H1 (cell line): ENCODE measurements around the gene C19orf53. TPM values are rescaled to one million over a fixed set of nuclear protein-coding genes. Genes with fewer than 3 reads are reported as not detected.

Experiments used
- BCL11A ChIP-seq, 2 experiments: IDR thresholded peaks; one replicate each; pipeline ENCODE4 v1.6.1; 2011; ENCODE audit warnings: low read depth in 2 of 2, low read length in 2 of 2, mild to moderate bottlenecking in 2 of 2
- BRCA1 ChIP-seq: IDR thresholded peaks from 2 replicates; pipeline ENCODE4 v1.6.1; 2012; ENCODE audit warnings: low read depth, low read length, improper control_type of control experiment
- CBX8 ChIP-seq: fragments of 300-800, 300-1000 bp; sonication (generic); IDR thresholded peaks from 2 replicates; pipeline ENCODE4 v1.7.1; 2016; ENCODE audit warnings: low read depth, low read length, borderline replicate concordance
- CREB1 ChIP-seq: IDR thresholded peaks from 2 replicates; pipeline ENCODE4 v1.6.1; 2012; ENCODE audit warnings: inconsistent platforms
- EP300 ChIP-seq, 2 experiments: IDR thresholded peaks; 1 replicate in 1 of 2; 2 replicates in 1 of 2; pipeline ENCODE4 v1.6.1; 2011 to 2012; ENCODE audit warnings: low read depth in 2 of 2, low read length in 2 of 2, mild to moderate bottlenecking in 2 of 2, borderline replicate concordance in 1 of 2, inconsistent platforms in 1 of 2, moderate library complexity in 1 of 2
- NRF1 ChIP-seq: IDR thresholded peaks from 2 replicates; pipeline ENCODE4 v1.6.1; 2011; ENCODE audit warnings: mild to moderate bottlenecking, low read depth, low read length, improper control_type of control experiment
- SIN3A ChIP-seq, 2 experiments: IDR thresholded peaks in 1 of 2; conservative IDR thresholded peaks in 1 of 2; 2 replicates each; pipeline ENCODE4 v1.6.1; 2011 to 2012; ENCODE audit warnings: low read length in 2 of 2, improper control_type of control experiment in 1 of 2, low read depth in 1 of 2, mild to moderate bottlenecking in 1 of 2
- SIRT6 ChIP-seq: IDR thresholded peaks from one replicate; pipeline ENCODE4 v1.7.1; 2012; ENCODE audit warnings: low read length, inconsistent platforms
- SP1 ChIP-seq: IDR thresholded peaks from 2 replicates; pipeline ENCODE4 v1.6.1; 2011; ENCODE audit warnings: low read depth, low read length
- TAF7 ChIP-seq: optimal IDR thresholded peaks from 2 replicates; pipeline ENCODE3; 2011; ENCODE audit warnings: low read depth, mild to moderate bottlenecking, inconsistent platforms, low read length, moderate library complexity, borderline replicate concordance
- TEAD4 ChIP-seq: IDR thresholded peaks from 2 replicates; pipeline ENCODE4 v1.6.1; 2012; ENCODE audit warnings: low read depth, low read length, inconsistent platforms, mixed read lengths
- polyA plus RNA-seq, 7 experiments: library from polyadenylated mRNA; depleted of rRNA in 3 of 7; stranded (reverse) in 5 of 7; unstranded in 2 of 7; fragments of >200 nt in 5 of 7; fragments of 200-250 nt in 2 of 7; gene quantifications; 1 replicate in 5 of 7; 2 replicates in 1 of 7; 4 replicates in 1 of 7; pipeline versions ENCODE4 v1.2.1 to v1.2.3, GENCODE V29; 2011 to 2013; ENCODE audit warnings: missing spikeins in 2 of 7, mixed read lengths in 2 of 7
- total RNA-seq: library from RNA; stranded (reverse); fragmentation: NEBNext Ultra II Directional; extraction: Animal tissue kit (Norgen Biotek cat#: 25700); gene quantifications from 2 replicates; pipeline ENCODE4 v1.2.1, GENCODE V29; 2021
- TF ChIP-seq, protein P1 (sequence below): IDR thresholded peaks from 2 replicates; pipeline ENCODE4 v1.6.1; 2012; ENCODE audit warnings: low read length, inconsistent platforms

Gene C19orf53
- total and polyA plus RNA-seq, 2 of the 8 experiments (the other 6 are each of a cell fraction or from before 2014, with no cell fraction given), result 104 to 169 TPM

DNA sequence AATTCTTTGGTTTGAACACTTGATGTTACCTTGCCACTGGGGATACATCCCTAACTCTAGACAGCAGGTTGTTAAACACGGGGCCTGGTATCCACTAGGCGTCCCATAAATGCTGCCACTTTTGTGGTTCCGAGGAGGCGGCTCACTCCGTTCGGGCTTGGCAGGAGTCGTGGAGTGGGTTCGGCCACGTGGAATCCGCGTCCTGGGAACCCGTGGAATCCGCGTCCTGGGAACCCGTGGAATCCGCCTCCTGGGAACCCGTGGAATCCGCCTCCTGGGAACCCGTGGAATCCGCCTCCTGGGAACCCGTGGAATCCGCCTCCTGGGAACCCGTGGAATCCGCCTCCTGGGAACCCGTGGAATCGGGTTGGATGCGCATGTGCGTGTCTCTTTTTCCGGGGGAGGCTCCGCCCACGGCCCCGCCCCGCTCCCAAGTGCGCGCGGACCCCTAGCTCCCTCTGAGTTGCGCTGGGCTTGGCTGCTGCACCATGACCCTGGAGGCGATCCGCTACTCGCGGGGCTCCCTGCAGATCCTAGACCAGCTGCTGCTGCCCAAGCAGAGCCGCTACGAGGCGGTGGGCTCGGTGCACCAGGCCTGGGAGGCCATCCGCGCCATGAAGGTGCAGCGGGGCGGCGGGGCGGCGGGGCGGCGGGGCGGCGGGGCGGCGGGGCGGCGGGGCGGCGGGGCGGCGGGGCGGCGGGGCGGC lies 10.0 kb upstream of the C19orf53 start, which contains the start of gene MRI1 (continued):
- TF ChIP-seq, protein P1, sequence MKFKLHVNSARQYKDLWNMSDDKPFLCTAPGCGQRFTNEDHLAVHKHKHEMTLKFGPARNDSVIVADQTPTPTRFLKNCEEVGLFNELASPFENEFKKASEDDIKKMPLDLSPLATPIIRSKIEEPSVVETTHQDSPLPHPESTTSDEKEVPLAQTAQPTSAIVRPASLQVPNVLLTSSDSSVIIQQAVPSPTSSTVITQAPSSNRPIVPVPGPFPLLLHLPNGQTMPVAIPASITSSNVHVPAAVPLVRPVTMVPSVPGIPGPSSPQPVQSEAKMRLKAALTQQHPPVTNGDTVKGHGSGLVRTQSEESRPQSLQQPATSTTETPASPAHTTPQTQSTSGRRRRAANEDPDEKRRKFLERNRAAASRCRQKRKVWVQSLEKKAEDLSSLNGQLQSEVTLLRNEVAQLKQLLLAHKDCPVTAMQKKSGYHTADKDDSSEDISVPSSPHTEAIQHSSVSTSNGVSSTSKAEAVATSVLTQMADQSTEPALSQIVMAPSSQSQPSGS, result no peak
- peak; percentile 39; the same call in 1 of the 2 replicates for TF ChIP-seq NRF1
- TF ChIP-seq TAF7, result no peak
- no peak for TF ChIP-seq SP1
- no peak for TF ChIP-seq BCL11A (IDR thresholded peaks at IDR 0.05; ENCODE audit: low read depth in 2 of 2, low read length in 2 of 2)
- TF ChIP-seq SIRT6, result no peak
- no peak for TF ChIP-seq EP300 (IDR thresholded peaks at IDR 0.05; ENCODE audit: borderline replicate concordance in 1 of 2, low read depth in 2 of 2, low read length in 2 of 2)
- TF ChIP-seq CBX8, result no peak
- TF ChIP-seq TEAD4, result 0 out of 2 replicates have a peak, but pooled peaks have one; percentile 5
- TF ChIP-seq BRCA1, result no peak
- no peak for TF ChIP-seq SIN3A (conservative IDR thresholded peaks at IDR 0.05 in 1 of 2, IDR thresholded peaks at IDR 0.05 in 1 of 2; ENCODE audit: low read depth in 1 of 2, low read length in 2 of 2)
- no peak for TF ChIP-seq CREB1
